B cell (primary cell): Measurements from ENCODE around the gene ZNF19. TPM values are rescaled to one million over a fixed set of nuclear protein-coding genes. Genes with fewer than 3 reads are reported as not detected.
"Not testable (repeated sequence)": the region's sequence is repeated elsewhere in the genome, so short reads cannot be mapped to it uniquely, and the experiment has no call there.

Source experiments
- ATAC-seq: fragments of 200-7000 bp; cut with Tn5 transposase; one replicate; pipeline ENCODE4 v1.10.0; 2021; ENCODE audit warnings: low read depth, mild to moderate bottlenecking, moderate number of reproducible peaks, moderate library complexity
- CTCF ChIA-PET: fragments of 350-600 bp; sonication (Branson Sonifier 250); formaldehyde crosslinking; loops from one replicate; lab custom pipeline; 2021; ENCODE audit warnings: antibody characterized with exemption, inconsistent platforms; lab: Charles Lee
- POLR2A ChIA-PET: fragments of 350-600 bp; sonication (Branson Sonifier 250); formaldehyde crosslinking; loops from one replicate; lab custom pipeline; 2021; ENCODE audit warnings: antibody characterized with exemption; lab: Charles Lee
- DNase-seq: peaks from one replicate; pipeline ENCODE4 v3.0.0; 2013
- H2AFZ ChIP-seq: 2 replicates; pipeline ENCODE4 v1.6.1; 2012; ENCODE audit warnings: mild to moderate bottlenecking, low read depth, low read length; ENCODE audit not compliant: insufficient read depth, poor library complexity, severe bottlenecking
- H3K27ac ChIP-seq, 2 donors: 1 replicate in 1 of 2; 2 replicates in 1 of 2; pipeline ENCODE4 v1.5.1; 2012 to 2013; ENCODE audit warnings: low read length in 2 of 2, mild to moderate bottlenecking in 2 of 2, moderate library complexity in 1 of 2
- H3K27me3 ChIP-seq, 4 experiments: fragments of 200-600 bp in 1 of 4; sonication (generic) in 1 of 4; replicated peaks in 1 of 4; 1 replicate in 2 of 4; 2 replicates in 2 of 4; pipeline versions ENCODE4 v1.6.1 to v1.7.0; 2013 to 2016; ENCODE audit warnings: low read length in 3 of 4, mild to moderate bottlenecking in 2 of 4, mixed read lengths in 1 of 4, moderate library complexity in 1 of 4; ENCODE audit not compliant: insufficient read depth in 4 of 4, control insufficient read depth in 3 of 4; ENCODE audit errors: control extremely low read depth in 1 of 4
- H3K36me3 ChIP-seq, 2 experiments: replicated peaks in 1 of 2; 1 replicate in 1 of 2; 2 replicates in 1 of 2; pipeline versions ENCODE4 v1.6.1 to v1.7.1; 2013; ENCODE audit warnings: low read length in 1 of 2; ENCODE audit not compliant: insufficient read depth in 2 of 2, control insufficient read depth in 1 of 2; ENCODE audit errors: control extremely low read depth in 1 of 2, extremely low read depth in 1 of 2
- H3K4me1 ChIP-seq, 2 donors: fragments of 200-600 bp in 1 of 2; sonication (generic) in 1 of 2; 1 replicate in 1 of 2; 2 replicates in 1 of 2; pipeline versions ENCODE4 v1.5.1 to v1.6.1; 2013 to 2017; ENCODE audit warnings: low read length in 2 of 2; ENCODE audit not compliant: control insufficient read depth in 2 of 2, insufficient read depth in 2 of 2
- H3K4me2 ChIP-seq: replicated peaks from 2 replicates; pipeline ENCODE3; 2012; ENCODE audit warnings: mild to moderate bottlenecking, low read depth, low read length; ENCODE audit not compliant: poor library complexity, severe bottlenecking
- H3K4me3 ChIP-seq, 5 experiments: fragments of 200-600 bp in 1 of 5; sonication (generic) in 1 of 5; 1 replicate in 3 of 5; 2 replicates in 2 of 5; pipeline versions ENCODE4 v1.5.1 to v1.7.0; 2011 to 2016; ENCODE audit warnings: low read length in 4 of 5, mild to moderate bottlenecking in 4 of 5, low read depth in 2 of 5, control low read depth in 1 of 5, moderate library complexity in 1 of 5; ENCODE audit not compliant: insufficient read depth in 1 of 5; ENCODE audit errors: control extremely low read depth in 1 of 5, extremely low read depth in 1 of 5
- H3K79me2 ChIP-seq: fragments of 200-600 bp; sonication (generic); one replicate; pipeline ENCODE4 v1.6.0; 2016; ENCODE audit warnings: low read length; ENCODE audit not compliant: control insufficient read depth, insufficient read depth
- H3K9ac ChIP-seq: fragments of 200-600 bp; sonication (generic); 2 replicates; pipeline ENCODE4 v1.6.1; 2017; ENCODE audit warnings: mild to moderate bottlenecking, low read length, moderate library complexity
- H3K9me3 ChIP-seq, 3 donors: one replicate each; pipeline versions ENCODE4 v1.6.1 to v1.7.1; 2013; ENCODE audit warnings: low read length in 2 of 3; ENCODE audit not compliant: control insufficient read depth in 2 of 3, insufficient read depth in 1 of 3; ENCODE audit errors: control extremely low read depth in 1 of 3
- H4K20me1 ChIP-seq: 2 replicates; pipeline ENCODE4 v1.6.0; 2012; ENCODE audit warnings: mild to moderate bottlenecking, low read length; ENCODE audit not compliant: insufficient read depth, control insufficient read depth, poor library complexity, severe bottlenecking
- H3K27ac Mint-ChIP-seq: one replicate; pipeline ENCODE4 v1.8.0; 2021; ENCODE audit warnings: mixed read lengths
- H3K27me3 Mint-ChIP-seq: one replicate; pipeline ENCODE4 v1.8.0; 2021; ENCODE audit warnings: mixed read lengths
- H3K4me1 Mint-ChIP-seq: one replicate; pipeline ENCODE4 v1.8.0; 2021; ENCODE audit warnings: mixed read lengths
- H3K4me3 Mint-ChIP-seq: one replicate; pipeline ENCODE4 v1.8.0; 2021; ENCODE audit warnings: mixed read lengths
- H3K9me3 Mint-ChIP-seq: one replicate; pipeline ENCODE4 v1.8.0; 2022; ENCODE audit warnings: mixed read lengths; ENCODE audit not compliant: insufficient read depth
- WGBS: methylation state at CpG from one replicate; pipeline ENCODE4 v1.1.5; 2013; ENCODE audit warnings: missing lambda C conversion rate; ENCODE audit not compliant: insufficient coverage; 5-methylcytosine and 5-hydroxymethylcytosine counted together
- intact Hi-C: fragments of 100-400 bp; cut with micrococcal nuclease; formaldehyde crosslinking; loops from one replicate; pipeline ENCODE4 v1.10.0; 2022
- polyA plus RNA-seq: library from polyadenylated mRNA; depleted of rRNA; stranded (reverse); fragments of >200 nt; gene quantifications from 2 replicates; pipeline ENCODE4 v1.2.3, GENCODE V29; 2012
- total RNA-seq, 2 donors: library from RNA; stranded (reverse); fragments of 120-200 nt in 1 of 2; gene quantifications; 1 replicate in 1 of 2; 2 replicates in 1 of 2; pipeline versions ENCODE4 v1.2.3 to v1.2.4, GENCODE V29; 2013 to 2022
- TF ChIP-seq, protein P1 (sequence below): fragments of 200-600 bp; IDR thresholded peaks from one replicate; pipeline ENCODE4 v1.8.0; 2022; ENCODE audit warnings: antibody characterized with exemption, mild to moderate bottlenecking

The ZNF19 gene
- total and polyA plus RNA-seq, 2 donors (not counting 1 experiment from before 2014, with no cell fraction given) = 2.4 to 12.6 TPM

DNA sequence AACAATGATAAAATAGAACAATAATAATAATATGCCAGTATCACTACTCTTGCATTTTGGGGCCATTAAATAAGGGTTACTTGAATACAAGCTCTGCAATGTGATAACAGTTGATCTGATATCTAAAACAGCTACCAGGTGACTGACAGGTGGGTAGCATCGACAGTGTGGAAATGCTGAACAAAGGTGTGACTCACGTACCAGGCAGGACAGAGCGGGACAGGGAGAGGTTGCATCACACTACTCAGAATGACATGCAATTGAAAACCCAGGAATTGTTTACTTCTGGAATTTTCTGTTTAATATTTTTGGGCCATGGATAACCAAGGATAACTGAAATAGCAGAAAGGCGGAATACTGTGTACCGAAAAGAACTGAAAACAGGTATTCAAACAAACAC, 15.8 kb upstream of the ZNF19 start:
- Histone ChIP-seq H3K27ac (no peak overlapping the region), H3K79me2 (no peaks in the 10 kb centered on the region), H4K20me1 (no peaks in the 10 kb centered on the region), H3K9me3 (peaks cover 0 to 2% (median 0%) of the 10 kb centered on the region in 3 donors), H2AFZ (no peak overlapping the region), H3K36me3 (no peaks in the 10 kb centered on the region), H3K9ac (no peak overlapping the region), H3K4me3 (no peak overlapping the region), H3K4me2 (no peak overlapping the region), H3K4me1 (no peaks in the 10 kb centered on the region), H3K27me3 (peaks cover 0 to 5% (median 1%) of the 10 kb centered on the region in 4 experiments)
- intact Hi-C loops = no loop called here
- 100% methylated on average over 1 of the region's 5 CpGs for WGBS
- Mint-ChIP-seq H3K27me3 (peaks cover 15% of the 10 kb centered on the region), H3K27ac (no peak overlapping the region), H3K4me1 (no peaks in the 10 kb centered on the region), H3K9me3 (no peaks in the 10 kb centered on the region), H3K4me3 (no peak overlapping the region)
- POLR2A ChIA-PET = no interaction called here
- TF ChIP-seq, protein P1, sequence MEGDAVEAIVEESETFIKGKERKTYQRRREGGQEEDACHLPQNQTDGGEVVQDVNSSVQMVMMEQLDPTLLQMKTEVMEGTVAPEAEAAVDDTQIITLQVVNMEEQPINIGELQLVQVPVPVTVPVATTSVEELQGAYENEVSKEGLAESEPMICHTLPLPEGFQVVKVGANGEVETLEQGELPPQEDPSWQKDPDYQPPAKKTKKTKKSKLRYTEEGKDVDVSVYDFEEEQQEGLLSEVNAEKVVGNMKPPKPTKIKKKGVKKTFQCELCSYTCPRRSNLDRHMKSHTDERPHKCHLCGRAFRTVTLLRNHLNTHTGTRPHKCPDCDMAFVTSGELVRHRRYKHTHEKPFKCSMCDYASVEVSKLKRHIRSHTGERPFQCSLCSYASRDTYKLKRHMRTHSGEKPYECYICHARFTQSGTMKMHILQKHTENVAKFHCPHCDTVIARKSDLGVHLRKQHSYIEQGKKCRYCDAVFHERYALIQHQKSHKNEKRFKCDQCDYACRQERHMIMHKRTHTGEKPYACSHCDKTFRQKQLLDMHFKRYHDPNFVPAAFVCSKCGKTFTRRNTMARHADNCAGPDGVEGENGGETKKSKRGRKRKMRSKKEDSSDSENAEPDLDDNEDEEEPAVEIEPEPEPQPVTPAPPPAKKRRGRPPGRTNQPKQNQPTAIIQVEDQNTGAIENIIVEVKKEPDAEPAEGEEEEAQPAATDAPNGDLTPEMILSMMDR = no peak
- ATAC-seq (no peak), DNase-seq (no peak)
- CTCF ChIA-PET = interaction anchor here (1.4 kb wide), 1 partner anchor 106 kb away, joined by 4 read pairs; no protein-coding TSS in a partner anchor

DNA sequence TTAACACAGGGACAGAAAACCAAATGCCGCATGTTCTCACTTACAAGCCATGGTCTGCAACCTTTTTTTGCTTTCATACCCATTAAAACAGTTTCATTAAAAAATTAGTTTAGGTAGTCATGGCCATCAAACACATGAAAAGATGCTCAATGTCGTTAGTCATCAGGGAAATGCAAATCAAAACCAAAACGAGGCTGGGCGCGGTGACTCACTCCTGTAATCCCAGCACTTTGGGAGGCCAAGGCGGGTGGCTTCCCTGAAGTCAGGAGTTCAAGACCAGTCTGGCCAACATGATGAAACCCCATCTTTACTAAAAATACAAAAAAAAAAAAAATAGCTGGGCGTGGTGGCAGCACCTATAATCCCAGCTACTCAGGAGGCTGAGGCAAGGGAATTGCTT, 14.9 kb upstream of the ZNF19 start:
- H3K4me3 ChIP-seq, H3K4me1 Mint-ChIP-seq, H3K27me3 ChIP-seq, ATAC-seq, intact Hi-C loops, H3K27ac Mint-ChIP-seq, H3K4me3 Mint-ChIP-seq, H3K79me2 ChIP-seq, H4K20me1 ChIP-seq, H3K36me3 ChIP-seq, H3K4me1 ChIP-seq, H2AFZ ChIP-seq, POLR2A ChIA-PET, H3K9me3 ChIP-seq, H3K4me2 ChIP-seq, H3K9me3 Mint-ChIP-seq, H3K27ac ChIP-seq, DNase-seq, H3K9ac ChIP-seq: not testable (repeated sequence)
- CTCF ChIA-PET = interaction anchor here (1.7 kb wide), 1 partner anchor 91 kb away, joined by 5 read pairs; no protein-coding TSS in a partner anchor
- WGBS = 78% methylated on average over 4 of the region's 7 CpGs
- peaks cover 12% of the 10 kb centered on the region for H3K27me3 Mint-ChIP-seq
